ENCODE results near the gene LYRM1.

GRCh38 chr16:20860361-20860760 lies 40.2 kb upstream of the LYRM1 start:
- TF ChIP-seq POLR2AphosphoS5 (IDR thresholded peaks at IDR 0.05) (no peak), CTCF (IDR thresholded peaks at IDR 0.05) (no peak), POLR2A (IDR thresholded peaks at IDR 0.05) (no peak), EP300 (IDR thresholded peaks at IDR 0.05) (no peak)
